HG03025 (cell line): ENCODE measurements around the gene PTGES2.
"Not testable (repeated sequence)": the region's sequence is repeated elsewhere in the genome, so short reads cannot be mapped to it uniquely, and the experiment has no call there.

Experiments
- ATAC-seq: cut with Tn5 transposase; IDR thresholded peaks from one replicate; pipeline ENCODE4 v1.9.1; 2021; ENCODE audit warnings: mild to moderate bottlenecking, moderate library complexity; ENCODE audit not compliant: unreplicated experiment, low FRiP score

Gene PTGES2

GRCh38 chr9:128139621-128140020 lies 12.1 kb upstream of the PTGES2 start:
- ATAC-seq, result no peak

- no peak for ATAC-seq
Observed at GRCh38 chr9:128138001-128138400, 10.5 kb upstream of the PTGES2 start.

GRCh38 chr9:128136816-128137793 lies 9.6 kb upstream of the PTGES2 start:
- no peak for ATAC-seq

- ATAC-seq, result not testable (repeated sequence)
Observed at GRCh38 chr9:128135561-128135960, 8.0 kb upstream of the PTGES2 start.

GRCh38 chr9:128132139-128132538 lies 4.6 kb upstream of the PTGES2 start:
- not testable (repeated sequence) for ATAC-seq

GRCh38 chr9:128131346-128131745 lies 3.8 kb upstream of the PTGES2 start:
- not testable (repeated sequence) for ATAC-seq

- not testable (repeated sequence) for ATAC-seq
Observed at GRCh38 chr9:128130651-128131050, 3.1 kb upstream of the PTGES2 start.

GRCh38 chr9:128129976-128130590 lies 2.6 kb upstream of the PTGES2 start:
- not testable (repeated sequence) for ATAC-seq

- ATAC-seq, result no peak
Observed at GRCh38 chr9:128128836-128129590, 1.5 kb upstream of the PTGES2 start.

GRCh38 chr9:128127990-128128835 lies 684 bp upstream of the PTGES2 start:
- peak; percentile 60 for ATAC-seq

GRCh38 chr9:128125580-128126354 lies 1.8 kb downstream of the PTGES2 start:
- no peak for ATAC-seq

- no peak for ATAC-seq
Observed at GRCh38 chr9:128124873-128125579, 2.5 kb downstream of the PTGES2 start.

- ATAC-seq, result no peak
Observed at GRCh38 chr9:128124451-128124850, 3.1 kb downstream of the PTGES2 start.

GRCh38 chr9:128123451-128124080 lies 4.0 kb downstream of the PTGES2 start:
- no peak for ATAC-seq

GRCh38 chr9:128122809-128123175 lies 4.7 kb downstream of the PTGES2 start:
- no peak for ATAC-seq

GRCh38 chr9:128121924-128122808 lies 5.4 kb downstream of the PTGES2 start:
- no peak for ATAC-seq

GRCh38 chr9:128121466-128121810 lies 6.1 kb downstream of the PTGES2 start:
- ATAC-seq, result no peak
